ENCODE measurements around the gene PBX2.
"Not testable (repeated sequence)": the region's sequence is repeated elsewhere in the genome, so short reads cannot be mapped to it uniquely, and the experiment has no call there.

PBX2 gene

GRCh38 chr6:32202186-32202585 lies 12.2 kb upstream of the PBX2 start:
- DNase-seq: no peak

GRCh38 chr6:32200711-32201475 lies 10.9 kb upstream of the PBX2 start:
- DNase-seq: no peak

DNA sequence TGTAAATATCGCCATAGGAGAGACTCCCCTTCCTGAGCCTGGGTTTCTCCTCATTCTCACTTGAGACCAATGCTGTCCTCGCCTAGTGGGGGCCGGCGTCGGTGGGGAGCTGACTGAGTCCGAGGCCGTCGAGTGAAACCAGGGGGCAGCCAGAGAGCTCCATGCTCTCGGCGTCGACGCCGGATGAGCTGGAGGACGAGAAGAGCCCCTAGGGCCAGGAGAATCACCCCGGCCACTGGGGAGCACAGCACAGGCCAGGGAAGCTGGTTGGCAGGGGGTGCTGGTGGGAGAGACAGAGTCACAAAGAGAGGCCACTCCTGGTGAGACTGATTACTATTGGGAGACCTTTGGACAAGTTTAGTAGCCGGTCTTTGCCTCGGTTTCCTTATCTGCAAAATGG lies 8.9 kb upstream of the PBX2 start:
- no peak for DNase-seq

DNA sequence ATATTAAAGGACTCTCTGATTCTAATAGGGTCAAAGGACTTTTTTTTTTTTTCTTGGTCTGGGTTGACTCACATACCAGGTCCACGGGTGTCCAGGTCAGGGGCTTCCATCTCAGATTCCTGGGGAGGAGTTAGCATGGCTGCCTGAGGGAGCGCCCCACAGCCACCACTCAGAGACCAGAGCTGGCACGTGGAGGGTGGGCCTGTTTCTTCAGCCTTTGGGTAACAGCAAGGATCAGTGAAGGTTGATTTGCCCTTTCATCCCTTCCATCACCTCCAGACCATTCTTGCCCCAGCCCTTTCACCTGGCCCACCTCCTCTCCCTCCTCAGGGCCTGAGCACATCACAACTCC lies 8.3 kb upstream of the PBX2 start:
- no peak for DNase-seq

DNA sequence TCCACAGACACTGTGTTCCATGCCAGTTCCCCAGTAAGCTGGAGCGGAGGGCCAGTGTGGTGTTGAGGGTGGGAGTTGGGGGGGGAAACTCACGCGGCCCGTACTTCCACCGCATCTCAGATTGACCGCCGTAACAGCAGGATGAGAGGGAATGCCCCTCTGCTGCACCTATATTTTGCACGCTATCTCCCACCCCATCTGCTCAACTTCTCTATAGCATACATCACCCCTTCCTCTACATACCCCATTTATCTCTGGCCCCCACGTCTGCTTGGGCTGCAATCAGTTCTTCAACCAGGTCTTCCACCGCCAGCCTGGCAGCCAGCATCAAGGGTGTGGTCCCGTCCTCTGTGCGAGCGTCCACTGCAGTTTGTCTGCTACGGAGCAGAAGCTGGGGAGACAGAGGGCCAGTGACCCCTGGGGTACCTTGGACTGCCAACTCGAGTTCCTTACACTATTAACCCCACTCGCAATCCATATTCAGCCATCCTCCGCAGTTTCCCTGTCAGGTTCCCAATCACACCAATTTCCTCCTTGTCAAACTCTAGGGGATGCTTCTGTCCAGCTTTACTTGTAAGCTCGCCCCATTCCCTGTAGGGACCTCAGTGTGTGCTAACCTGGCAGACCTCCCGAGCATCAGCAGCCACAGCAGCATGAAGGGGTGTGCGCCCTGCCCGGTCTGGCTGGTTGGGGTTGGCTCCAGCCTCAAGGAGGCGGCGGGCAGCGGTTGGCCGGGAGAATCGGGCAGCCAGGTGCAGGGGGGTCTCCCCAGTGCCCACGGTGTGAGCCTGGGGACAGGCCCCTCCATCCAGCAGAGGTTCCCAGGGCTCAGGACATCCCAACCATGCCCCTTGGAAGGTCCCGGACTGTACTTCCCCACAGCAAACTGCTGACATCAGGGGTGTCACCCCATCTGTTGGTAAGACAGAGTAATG lies 6.9 kb upstream of the PBX2 start:
- DNase-seq: peak; percentile 71

DNA sequence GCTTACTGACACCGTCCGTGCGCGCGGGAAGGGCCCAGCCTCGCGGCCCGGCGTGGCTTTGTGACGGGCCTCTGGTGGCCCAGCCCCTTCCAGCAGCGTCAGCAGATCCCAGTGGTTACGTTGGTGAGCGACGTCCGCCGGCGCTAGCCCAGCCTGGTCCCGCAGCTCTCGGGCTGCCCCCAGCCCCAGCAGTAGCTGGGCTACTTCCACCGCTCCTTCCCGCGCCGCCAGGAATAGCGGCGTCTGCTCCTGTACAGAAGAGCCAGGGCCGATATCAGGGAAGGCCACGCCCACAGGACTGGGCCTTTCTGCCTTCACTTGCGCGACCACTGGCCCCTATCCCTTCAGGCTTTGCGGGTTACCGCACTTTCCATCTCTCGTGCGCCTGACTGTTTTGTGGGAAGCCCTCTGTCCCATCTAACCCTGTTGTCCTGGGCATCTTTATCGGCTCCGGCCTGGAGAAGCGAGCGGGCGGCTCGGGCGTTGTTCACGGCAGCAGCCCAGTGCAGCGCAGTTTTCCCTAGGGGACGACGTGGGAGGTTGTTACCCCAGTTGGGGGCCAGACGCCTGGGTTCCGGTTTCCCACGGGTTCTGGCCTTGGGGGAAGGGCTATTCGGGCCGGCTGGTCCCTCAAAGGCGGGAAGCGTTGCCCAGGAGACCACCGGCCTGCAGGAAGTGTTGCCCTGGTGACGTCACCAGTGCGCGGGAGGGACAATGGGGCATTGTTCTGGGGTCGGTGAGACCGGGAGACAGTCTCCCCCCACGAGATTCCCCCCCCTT lies 6.1 kb upstream of the PBX2 start:
- peak; percentile 69 for DNase-seq

DNA sequence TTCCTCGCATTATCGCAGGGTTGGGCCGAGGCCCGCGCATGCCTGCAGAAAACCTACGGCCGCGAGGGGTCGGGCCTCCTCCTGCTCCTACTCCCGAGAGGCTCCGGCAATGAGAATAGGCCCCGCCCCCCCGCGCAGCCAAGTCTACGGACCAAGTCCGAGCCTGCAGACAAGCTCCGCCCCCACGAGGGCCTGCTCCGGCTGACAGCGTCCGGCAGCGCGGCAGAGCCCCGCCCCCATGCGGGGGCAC lies 5.6 kb upstream of the PBX2 start:
- DNase-seq: peak; percentile 100

- DNase-seq: peak; percentile 62
Measured at GRCh38 chr6:32194825-32195651, 5.0 kb upstream of the PBX2 start.

DNA sequence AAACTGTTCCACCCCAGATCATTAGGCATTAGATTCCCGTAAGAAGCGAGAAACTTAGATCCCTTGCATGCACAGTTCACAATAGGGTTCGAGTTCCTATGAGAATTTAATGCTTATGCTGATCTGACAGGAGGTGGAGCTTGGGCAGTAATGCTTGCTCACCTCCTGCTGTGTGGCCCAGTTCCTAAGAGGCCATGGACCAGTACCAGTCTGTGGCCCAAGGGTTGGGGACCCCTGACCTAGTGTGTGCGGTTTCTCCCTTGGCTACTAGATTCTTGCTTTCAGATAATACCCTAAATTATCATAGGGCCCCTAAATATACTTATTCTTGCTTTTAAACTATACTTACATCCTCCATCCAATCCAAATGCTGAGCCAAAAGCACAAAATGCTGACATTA lies 4.4 kb upstream of the PBX2 start:
- DNase-seq: no peak

- not testable (repeated sequence) for DNase-seq
Measured at GRCh38 chr6:32193096-32193495, 3.1 kb upstream of the PBX2 start.

- DNase-seq: peak; percentile 61
Measured at GRCh38 chr6:32192608-32193039, 2.6 kb upstream of the PBX2 start, which contains the start of gene GPSM3. Gene GPSM3 (minus strand): TSS chr6:32192643. CDS start chr6:32192513, 130 bp downstream.

GRCh38 chr6:32191696-32192607 lies 1.9 kb upstream of the PBX2 start:
- peak; percentile 31 for DNase-seq

DNA sequence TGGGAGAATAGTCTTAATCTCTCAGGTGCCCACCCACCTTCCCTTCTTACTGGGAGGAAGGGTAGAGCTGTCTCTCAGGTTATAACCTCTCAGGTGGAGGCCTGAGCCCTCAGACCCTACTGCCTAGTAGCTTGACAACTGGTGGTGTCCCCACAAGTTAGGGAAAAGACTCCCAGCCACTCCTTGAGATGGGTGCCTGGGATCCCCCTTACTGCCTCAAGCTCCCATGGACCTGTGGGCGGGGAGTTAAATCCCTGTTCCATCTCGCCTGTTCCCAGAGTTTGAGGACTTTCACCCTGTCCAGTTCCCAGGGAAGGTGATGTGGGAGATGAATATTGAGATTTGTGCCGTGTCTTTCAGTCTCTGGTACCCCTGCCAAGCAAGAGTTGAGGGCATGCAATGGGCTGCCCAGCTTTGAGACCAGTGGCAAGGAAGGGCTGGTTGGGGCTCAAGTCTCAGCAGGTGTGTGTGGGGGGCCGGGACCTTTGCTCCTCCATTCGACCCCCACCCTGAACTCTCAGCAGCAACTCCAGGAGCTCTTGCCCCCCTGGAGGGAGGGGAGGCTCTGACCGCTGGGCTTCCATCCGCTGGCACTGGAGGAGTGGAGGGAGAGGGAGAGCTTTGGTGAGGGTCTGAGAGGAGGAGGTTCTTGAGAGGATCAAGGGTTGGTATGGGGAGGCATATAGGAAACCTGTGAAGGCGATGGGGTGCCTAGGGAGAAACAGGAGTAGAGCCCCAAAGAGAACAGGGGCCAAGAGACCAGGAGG lies 1.1 kb upstream of the PBX2 start:
- DNase-seq: no peak

DNA sequence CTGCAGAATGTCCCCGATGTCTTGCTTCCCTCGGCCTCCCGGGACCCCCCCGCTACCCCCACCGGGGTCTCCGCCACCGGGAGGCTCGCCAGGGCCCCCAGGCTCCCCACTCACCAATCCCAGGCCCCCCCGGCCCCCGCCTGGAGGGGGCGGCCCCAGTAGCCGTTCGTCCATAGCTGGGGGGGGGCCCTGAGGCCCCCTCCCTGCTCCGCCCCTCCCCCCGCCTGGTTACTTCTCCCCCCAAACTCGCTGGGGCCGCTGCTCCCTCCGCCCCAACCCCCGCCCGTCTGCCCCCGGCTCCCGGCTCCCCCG lies 304 bp downstream of the PBX2 start:
- DNase-seq: no peak

- DNase-seq: no peak
Measured at GRCh38 chr6:32189069-32189741, 797 bp downstream of the PBX2 start.

- DNase-seq: no peak
Measured at GRCh38 chr6:32188381-32189068, 1.5 kb downstream of the PBX2 start.

GRCh38 chr6:32187725-32188380 lies 2.1 kb downstream of the PBX2 start:
- not testable (repeated sequence) for DNase-seq

GRCh38 chr6:32187009-32187709 lies 2.8 kb downstream of the PBX2 start:
- DNase-seq: no peak

All from inflammatory macrophage treated with lipopolysaccharide for 4 hours (primary cell).